Uterus (tissue), 2 donors: ENCODE measurements around the gene FBXO17.

ENCODE experiments used
- CTCF ChIP-seq, 4 experiments: fragments of 200-600 bp in 2 of 4; fragments of 450-650 bp in 2 of 4; sonication (generic) in 2 of 4; IDR thresholded peaks; one replicate each; pipeline ENCODE4 v1.5.1; 2016 to 2019; ENCODE audit warnings: antibody characterized with exemption in 4 of 4, mild to moderate bottlenecking in 2 of 4, moderate library complexity in 1 of 4
- POLR2A ChIP-seq, 2 donors: fragments of 450-650 bp; IDR thresholded peaks; one replicate each; pipeline ENCODE4 v1.6.1; 2016; ENCODE audit warnings: antibody characterized with exemption in 2 of 2, mild to moderate bottlenecking in 1 of 2, moderate library complexity in 1 of 2

GRCh38 chr19:38900202-38900629 is 75.3 kb downstream of the FBXO17 start:
- TF ChIP-seq POLR2A (IDR thresholded peaks at IDR 0.05) (no peak), CTCF (IDR thresholded peaks at IDR 0.05) (no peak)
